GM18858 (cell line): Measurements from ENCODE around the gene TAF11L12.
"Not testable (repeated sequence)": the region's sequence is repeated elsewhere in the genome, so short reads cannot be mapped to it uniquely, and the experiment has no call there.

Experiments
- ATAC-seq: cut with Tn5 transposase; IDR thresholded peaks from one replicate; pipeline ENCODE4 v1.9.1; 2021; ENCODE audit not compliant: unreplicated experiment

Gene TAF11L12

GRCh38 chr5:17610092-17610491, at the start of gene TAF11L12:
Gene TAF11L12, plus strand, starts transcription at chr5:17610392.
- ATAC-seq, result not testable (repeated sequence)

DNA sequence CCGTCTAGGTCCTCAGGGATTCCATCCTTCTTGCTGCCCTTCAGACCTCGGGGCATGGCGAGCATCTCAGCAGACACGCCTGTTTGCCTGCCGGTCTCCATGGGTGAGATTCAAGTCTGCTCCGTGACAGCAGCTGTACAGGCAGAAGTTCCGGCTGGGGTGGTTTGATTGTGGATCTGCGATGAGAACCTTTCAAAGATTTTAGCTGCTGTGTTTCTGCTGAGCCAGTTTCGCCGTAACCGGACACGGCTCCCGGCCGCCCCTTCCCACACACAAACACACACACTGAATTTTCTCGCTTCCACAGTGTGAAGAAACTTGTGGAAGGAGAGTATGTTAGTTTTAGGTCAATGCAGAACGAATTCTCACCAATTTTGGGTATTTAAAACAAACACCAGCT, 24.5 kb upstream of the TAF11L12 start, which contains the start of gene TAF11L7:
Gene TAF11L7 (minus strand): TSS at position 101 of the 400 bp plus-strand sequence.
- ATAC-seq, result not testable (repeated sequence)

DNA sequence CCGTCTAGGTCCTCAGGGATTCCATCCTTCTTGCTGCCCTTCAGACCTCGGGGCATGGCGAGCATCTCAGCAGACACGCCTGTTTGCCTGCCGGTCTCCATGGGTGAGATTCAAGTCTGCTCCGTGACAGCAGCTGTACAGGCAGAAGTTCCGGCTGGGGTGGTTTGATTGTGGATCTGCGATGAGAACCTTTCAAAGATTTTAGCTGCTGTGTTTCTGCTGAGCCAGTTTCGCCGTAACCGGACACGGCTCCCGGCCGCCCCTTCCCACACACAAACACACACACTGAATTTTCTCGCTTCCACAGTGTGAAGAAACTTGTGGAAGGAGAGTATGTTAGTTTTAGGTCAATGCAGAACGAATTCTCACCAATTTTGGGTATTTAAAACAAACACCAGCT, 19.3 kb upstream of the TAF11L12 start, which contains the start of gene TAF11L8:
Gene TAF11L8 (minus strand): TSS at position 101 of the 400 bp plus-strand sequence.
- not testable (repeated sequence) for ATAC-seq

GRCh38 chr5:17594255-17594654, 15.9 kb upstream of the TAF11L12 start, which contains the start of gene TAF11L9:
Gene TAF11L9, minus strand, starts transcription at chr5:17594394.
- ATAC-seq, result not testable (repeated sequence)

DNA sequence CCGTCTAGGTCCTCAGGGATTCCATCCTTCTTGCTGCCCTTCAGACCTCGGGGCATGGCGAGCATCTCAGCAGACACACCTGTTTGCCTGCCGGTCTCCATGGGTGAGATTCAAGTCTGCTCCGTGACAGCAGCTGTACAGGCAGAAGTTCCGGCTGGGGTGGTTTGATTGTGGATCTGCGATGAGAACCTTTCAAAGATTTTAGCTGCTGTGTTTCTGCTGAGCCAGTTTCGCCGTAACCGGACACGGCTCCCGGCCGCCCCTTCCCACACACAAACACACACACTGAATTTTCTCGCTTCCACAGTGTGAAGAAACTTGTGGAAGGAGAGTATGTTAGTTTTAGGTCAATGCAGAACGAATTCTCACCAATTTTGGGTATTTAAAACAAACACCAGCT, 12.5 kb upstream of the TAF11L12 start, which contains the start of gene TAF11L10:
Gene TAF11L10 (minus strand): TSS at position 101 of the 400 bp plus-strand sequence.
- not testable (repeated sequence) for ATAC-seq

DNA sequence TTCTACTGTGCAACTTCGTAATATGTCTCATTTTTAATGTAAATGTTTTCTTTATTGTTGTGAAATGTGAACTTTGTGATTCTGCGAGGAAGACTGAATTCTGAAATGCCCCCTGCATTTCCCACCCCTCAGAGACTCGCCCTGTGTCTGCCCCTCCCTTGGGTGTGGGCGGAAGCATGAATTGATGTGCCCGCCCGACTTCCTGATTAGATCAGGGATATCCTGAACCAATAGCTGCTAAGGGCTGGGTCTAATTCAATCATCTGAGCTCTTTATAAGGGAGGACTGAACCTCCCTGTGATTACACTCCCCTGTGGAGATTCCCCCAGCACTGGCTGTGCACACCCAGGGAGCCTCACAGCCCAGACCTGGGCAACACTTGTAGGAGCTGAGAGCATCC, 6.3 kb upstream of the TAF11L12 start, which contains the start of gene TAF11L11:
Gene TAF11L11 (plus strand): TSS at position 304 of the 400 bp plus-strand sequence.
- ATAC-seq, result not testable (repeated sequence)

DNA sequence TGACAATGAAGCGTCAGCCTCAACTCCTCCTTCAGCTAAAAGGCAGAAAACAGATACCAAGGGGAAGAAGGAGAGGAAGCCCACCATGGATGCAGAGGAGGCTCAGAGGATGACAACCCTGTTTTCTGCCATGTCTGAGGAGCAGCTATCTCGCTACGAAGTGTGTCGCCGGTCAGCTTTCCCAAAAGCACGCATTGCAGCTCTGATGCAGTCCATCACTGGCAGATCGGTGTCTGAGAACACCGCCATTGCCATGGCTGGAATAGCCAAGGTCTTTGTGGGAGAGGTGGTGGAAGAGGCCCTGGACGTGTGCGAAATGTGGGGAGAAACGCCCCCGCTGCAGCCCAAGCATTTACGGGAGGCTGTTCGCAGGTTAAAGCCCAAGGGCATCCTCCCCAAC, 5.2 kb upstream of the TAF11L12 start:
- ATAC-seq, result no peak

DNA sequence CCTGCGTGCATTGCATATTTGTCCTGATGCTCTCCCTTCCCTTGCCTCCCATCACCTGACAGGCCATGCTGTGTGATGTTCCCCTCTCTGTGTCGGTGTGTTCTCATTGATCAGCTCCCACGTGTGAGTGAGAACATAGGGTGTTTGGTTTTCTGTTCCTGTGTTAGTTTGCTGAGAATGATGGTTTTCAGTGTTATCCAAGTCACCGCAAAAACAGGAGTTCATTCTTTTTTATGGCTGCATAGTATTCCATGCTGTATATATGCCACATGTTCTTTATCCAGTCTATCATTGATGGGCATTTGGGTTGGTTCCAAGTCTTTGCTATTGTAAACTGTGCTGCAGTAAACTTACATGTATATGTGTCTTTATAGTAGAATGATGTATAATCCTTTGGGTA, 2.7 kb upstream of the TAF11L12 start:
- not testable (repeated sequence) for ATAC-seq

DNA sequence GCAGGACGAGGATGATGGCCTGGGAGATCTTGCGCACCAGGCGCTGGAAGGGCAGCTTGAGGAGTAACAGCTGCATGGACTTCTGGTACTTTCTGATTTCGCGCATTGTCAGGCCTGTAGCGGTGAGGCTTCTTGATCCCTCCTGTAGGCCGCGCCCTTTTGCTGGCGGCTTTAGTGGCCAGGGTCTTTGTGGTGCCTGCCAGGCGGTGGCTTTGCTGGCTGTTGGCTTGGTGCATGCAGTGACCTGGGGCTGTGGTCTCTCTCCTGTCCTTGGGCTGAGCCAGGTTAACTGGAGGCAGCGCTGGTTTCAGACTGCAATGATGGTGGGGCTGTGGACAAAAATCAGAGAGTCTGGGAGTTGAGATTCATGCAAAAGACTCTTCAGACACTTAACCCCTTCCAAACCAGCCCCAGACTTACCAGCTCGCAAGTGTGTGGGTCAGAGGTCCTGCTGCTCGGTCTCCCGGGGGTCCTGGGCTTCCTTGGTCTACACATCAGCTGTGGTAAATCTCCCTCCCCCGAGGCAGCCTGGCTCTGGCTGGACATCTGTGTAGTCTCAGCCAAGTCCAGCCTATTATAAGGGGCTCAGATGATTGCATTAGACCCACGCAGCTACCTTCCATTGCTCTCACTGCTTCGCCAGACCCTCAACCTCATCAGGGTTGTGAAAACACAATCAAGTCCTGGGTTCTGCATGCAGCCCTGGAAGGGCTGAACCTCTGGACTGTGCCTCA, 4.8 kb downstream of the TAF11L12 start:
- ATAC-seq, result no peak

DNA sequence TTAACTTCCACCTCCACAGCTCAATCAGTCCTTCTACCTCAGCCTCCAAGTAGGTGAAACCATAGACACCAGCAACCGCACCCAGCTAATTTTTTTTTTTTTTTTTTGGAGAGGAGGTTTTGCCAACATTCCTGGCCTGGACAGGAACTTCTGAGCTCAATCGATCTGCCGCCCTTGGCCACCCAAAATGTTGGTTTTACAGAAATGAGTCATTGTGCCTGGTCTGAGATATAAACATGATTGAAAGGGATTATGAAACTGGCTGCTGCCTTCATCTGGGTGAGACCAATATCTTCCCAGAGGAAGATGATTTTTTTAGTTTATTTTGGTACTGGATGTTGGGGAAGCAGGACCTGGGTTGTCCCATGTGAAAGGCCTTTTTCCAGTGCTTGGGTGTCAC, 9.2 kb downstream of the TAF11L12 start:
- no peak for ATAC-seq

DNA sequence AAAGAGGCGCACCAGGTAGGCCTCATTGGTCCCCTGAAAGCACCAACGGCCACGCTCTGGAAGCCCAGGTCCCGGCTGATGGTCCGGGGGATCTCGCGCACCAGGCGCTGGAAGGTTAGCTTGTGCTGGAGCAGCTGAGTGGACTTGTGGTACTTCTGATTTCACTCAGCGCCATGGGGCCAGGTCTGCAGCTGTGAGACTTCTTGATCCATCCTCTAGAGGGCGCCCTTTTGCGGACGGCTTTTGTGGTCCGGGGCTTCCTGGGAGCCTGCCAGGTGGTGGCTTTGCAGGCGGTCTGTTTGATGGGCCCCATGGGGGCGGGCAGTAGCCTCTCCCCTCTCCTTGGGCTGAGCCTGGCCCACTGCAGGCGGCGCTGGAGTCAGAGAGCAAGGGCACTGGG, 10.4 kb downstream of the TAF11L12 start:
- no peak for ATAC-seq

- no peak for ATAC-seq
Observed at GRCh38 chr5:17625686-17626085, 15.5 kb downstream of the TAF11L12 start.

DNA sequence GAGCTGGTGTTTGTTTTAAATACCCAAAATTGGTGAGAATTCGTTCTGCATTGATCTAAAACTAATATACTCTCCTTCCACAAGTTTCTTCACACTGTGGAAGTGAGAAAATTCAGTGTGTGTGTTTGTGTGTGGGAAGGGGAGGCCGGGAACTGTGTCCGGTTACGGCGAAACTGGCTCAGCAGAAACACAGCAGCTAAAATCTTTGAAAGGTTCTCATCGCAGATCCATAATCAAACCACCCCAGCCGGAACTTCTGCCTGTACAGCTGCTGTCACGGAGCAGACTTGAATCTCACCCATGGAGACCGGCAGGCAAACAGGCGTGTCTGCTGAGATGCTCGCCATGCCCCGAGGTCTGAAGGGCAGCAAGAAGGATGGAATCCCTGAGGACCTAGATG, 21.6 kb downstream of the TAF11L12 start, which contains the start of gene TAF11L13:
Gene TAF11L13 (plus strand): TSS at position 301 of the 400 bp plus-strand sequence.
- not testable (repeated sequence) for ATAC-seq

GRCh38 chr5:17634160-17634559, 24.0 kb downstream of the TAF11L12 start, which contains the start of gene TAF11L14:
Gene TAF11L14, plus strand, starts transcription at chr5:17634460.
- no peak for ATAC-seq

DNA sequence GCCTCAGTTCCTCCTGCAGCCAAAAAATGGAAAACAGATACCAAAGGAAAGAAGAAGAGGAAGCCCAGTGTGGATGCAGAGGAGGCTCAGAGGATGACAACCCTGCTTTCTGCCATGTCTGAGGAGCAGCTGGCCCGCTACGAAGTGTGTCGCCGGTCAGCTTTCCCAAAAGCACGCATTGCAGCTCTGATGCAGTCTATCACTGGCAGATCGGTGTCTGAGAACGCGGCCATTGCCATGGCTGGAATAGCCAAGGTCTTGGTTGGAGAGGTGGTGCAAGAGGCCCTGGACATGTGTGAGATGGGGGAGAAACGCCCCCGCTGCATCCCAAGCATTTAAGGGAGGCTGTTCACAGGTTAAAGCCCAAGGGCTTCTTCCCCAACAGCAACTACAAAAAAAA, 39.0 kb downstream of the TAF11L12 start:
- ATAC-seq, result not testable (repeated sequence)

DNA sequence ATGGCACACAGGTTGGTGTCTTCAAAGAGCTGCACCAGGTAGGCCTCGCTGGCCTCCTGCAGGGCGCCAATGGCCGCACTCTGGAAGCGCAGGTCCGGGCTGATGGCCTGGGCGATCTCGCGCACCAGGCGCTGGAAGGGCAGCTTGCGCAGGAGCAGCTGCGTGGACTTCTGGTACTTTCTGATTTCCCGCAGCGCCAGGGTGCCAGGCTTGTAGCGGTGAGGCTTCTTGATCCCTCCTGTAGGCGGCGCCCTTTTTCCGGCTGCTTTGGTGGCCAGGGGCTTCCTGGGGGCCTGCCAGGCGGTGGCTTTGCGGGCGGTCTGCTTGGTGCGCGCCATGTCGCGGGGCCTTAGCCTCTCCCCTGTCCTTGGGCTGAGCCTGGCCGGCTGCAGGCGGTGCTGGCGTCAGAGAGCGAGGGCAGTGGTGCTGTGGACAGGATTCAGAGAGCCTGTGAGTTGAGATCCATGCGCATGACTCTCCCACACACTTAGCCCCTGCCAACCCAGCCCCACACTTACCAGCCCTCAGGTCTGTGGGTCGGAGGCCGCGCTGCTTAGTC, 45.1 kb downstream of the TAF11L12 start:
- not testable (repeated sequence) for ATAC-seq

DNA sequence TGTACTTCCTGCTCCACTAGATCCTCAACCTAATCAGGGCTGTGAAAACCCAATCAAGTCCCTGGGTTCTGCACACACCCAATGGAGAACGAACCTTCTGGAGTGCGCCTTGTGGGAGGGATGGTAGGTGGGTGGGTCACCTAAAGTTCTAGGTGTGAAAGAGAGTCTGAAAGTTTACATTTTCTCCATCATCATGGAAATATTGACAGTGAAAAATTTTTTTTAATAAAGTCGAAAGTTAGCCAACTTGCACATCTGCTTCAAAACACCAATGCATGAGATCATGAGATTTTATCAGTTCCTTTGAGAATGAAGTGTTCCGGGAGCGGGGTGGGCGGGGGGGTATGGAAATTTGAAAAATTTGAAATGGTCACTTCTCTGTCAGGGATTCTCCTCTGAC, 45.7 kb downstream of the TAF11L12 start:
- ATAC-seq, result no peak
